ENCODE results near the gene TMCO4.
"Not testable (repeated sequence)": the region's sequence is repeated elsewhere in the genome, so short reads cannot be mapped to it uniquely, and the experiment has no call there.

Gene TMCO4

DNA sequence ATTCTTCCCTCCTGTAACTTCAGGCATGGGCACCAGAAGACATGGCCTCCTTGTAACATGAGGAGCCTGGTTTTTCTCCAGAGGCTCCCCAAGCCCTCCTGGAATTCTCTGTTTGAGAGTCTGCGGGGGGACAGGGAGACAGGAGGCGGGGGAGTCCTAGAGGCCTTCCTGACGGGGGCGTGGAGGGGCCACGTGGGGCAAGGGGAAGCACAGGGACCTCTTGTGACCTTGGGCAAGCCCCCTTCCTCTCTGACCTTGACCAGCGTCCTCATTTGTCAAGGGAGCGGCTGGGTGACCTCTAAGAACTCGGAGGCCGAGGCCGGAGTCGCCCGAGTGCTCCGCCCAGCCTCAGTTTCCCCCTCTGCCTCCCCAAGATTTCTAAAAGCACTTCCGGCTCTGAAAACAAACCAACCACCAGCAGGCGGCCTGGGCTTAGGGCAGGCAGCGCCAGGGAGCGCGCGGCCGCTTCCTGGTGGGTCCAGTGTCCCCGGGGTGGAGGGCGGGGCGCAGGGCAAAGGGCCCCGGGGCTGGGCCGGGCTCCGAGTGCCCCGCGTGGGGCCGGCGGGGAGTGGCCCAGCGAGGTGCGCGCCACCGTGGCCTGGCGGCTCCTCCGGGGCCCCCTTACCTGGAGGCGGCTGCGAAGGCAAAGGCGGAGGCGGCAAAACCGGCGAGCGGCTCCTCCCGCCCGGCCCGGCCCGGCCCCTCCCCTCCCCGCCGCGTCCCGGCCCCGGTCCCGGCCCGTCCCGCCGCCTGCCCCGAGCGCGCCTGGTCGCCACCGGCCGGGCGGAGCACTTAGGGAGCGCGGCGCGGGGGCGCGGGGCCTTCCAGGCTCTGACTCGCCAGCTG lies at the start of gene TMCO4:
Gene TMCO4 (minus strand): TSS at position 687 of the 846 bp plus-strand sequence. CDS start 19,158 bp downstream, outside the sequence.
- H3K4me3 ChIP-seq (ENCODE audit: low read depth, low read length): peak within 1 kb of the TSS; percentile 41
- peak; percentile 28 for DNase-seq (ENCODE audit: low read depth, low spot score)
- in situ Hi-C loops (cut with HindIII; ENCODE audit: low sequenced_read_pairs): no loop called here
- TF ChIP-seq, protein P1, sequence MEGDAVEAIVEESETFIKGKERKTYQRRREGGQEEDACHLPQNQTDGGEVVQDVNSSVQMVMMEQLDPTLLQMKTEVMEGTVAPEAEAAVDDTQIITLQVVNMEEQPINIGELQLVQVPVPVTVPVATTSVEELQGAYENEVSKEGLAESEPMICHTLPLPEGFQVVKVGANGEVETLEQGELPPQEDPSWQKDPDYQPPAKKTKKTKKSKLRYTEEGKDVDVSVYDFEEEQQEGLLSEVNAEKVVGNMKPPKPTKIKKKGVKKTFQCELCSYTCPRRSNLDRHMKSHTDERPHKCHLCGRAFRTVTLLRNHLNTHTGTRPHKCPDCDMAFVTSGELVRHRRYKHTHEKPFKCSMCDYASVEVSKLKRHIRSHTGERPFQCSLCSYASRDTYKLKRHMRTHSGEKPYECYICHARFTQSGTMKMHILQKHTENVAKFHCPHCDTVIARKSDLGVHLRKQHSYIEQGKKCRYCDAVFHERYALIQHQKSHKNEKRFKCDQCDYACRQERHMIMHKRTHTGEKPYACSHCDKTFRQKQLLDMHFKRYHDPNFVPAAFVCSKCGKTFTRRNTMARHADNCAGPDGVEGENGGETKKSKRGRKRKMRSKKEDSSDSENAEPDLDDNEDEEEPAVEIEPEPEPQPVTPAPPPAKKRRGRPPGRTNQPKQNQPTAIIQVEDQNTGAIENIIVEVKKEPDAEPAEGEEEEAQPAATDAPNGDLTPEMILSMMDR (IDR thresholded peaks at IDR 0.05; ENCODE audit: low read depth, low read length): peak; percentile 26

DNA sequence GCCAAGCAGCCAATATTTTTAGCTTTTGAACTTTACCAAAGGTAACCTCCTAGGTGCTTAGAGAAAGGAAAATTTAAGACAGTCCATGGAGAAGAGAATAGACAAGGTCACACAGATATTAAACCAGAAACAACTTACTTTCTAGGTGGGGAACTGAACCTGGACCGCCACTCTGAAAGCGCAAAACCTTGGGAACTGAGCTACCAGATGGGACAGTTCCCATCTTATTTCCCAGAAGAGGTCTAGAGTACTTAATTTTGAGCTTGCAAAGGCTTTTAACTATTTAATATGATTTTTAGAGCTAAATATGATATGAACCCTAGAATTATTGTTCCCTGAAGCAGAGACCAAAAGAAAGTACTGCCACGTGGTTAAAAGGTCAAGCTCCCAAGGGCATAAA lies 49.6 kb upstream of the TMCO4 start:
- DNase-seq (ENCODE audit: low read depth, low spot score); in situ Hi-C loops (cut with HindIII; ENCODE audit: low sequenced_read_pairs); H3K4me3 ChIP-seq (ENCODE audit: low read depth, low read length): not testable (repeated sequence)

DNA sequence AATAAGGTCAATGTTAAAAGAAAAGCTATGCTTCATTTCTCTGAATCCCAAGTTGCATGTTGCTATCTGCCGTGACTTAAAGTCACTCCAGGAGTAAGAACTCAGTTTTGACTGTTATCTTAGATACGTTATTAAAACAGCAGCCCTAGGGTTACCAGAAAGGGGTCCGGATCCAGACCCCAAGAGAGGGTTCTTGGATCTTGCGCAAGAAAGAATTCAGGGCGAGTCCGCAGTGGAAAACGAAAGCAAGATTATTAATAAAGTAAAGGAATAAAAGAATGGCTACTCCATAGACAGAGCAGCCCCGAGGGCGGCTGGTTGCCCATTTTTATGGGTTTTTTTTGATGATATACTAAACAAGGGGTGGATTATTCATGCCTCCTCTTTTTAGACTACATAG lies 47.6 kb upstream of the TMCO4 start:
- H3K4me3 ChIP-seq (ENCODE audit: low read depth, low read length); in situ Hi-C loops (cut with HindIII; ENCODE audit: low sequenced_read_pairs); DNase-seq (ENCODE audit: low read depth, low spot score): not testable (repeated sequence)

DNA sequence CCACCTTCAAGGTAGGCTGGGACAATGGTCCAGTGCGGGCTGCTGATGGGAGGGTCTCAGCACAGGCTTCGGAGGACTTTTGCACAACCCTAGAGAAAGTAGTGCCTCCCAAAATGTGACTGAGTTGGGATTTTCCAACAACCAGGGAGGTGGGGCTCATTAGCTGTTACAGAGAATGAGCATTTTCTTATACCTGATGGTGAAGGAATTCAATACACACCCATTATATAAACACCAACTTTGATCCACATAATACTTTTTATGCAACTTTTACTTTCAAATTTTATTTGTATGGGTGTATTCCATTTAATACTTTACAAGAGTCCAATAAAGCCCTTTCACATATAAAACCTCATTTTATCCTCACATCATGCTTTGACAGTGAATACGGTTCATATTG lies 46.6 kb upstream of the TMCO4 start:
- DNase-seq (ENCODE audit: low read depth, low spot score): no peak
- H3K4me3 ChIP-seq (ENCODE audit: low read depth, low read length): no peak overlapping the region

DNA sequence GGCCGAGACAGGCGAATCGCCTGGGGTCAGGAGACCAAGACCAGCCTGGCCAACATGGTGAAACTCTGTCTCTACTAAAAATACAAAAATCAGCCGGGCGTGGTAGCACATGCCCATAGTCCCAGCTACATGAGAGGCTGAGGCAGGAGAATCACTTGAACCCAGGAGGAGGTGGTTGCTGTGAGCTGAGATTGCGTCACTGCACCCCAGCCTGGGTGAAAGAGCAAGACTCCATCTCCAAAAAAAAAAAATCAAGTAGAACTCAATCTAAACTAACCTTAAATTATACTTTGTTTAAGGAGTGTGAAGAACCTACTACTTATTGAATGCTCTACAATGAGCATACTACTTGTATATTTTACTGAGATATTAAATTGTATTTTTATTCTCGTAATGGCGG lies 45.8 kb upstream of the TMCO4 start:
- in situ Hi-C loops (cut with HindIII; ENCODE audit: low sequenced_read_pairs): no loop called here
- TF ChIP-seq, protein P1 (IDR thresholded peaks at IDR 0.05; ENCODE audit: low read depth, low read length): no peak
- H3K4me3 ChIP-seq (ENCODE audit: low read depth, low read length): no peak overlapping the region
- no peak for DNase-seq (ENCODE audit: low read depth, low spot score)

More for the DNA sequence above, 46.6 kb upstream of the TMCO4 start:
- in situ Hi-C loops (cut with HindIII; ENCODE audit: low sequenced_read_pairs): no loop called here
- TF ChIP-seq, protein P1 (IDR thresholded peaks at IDR 0.05; ENCODE audit: low read depth, low read length): no peak

DNA sequence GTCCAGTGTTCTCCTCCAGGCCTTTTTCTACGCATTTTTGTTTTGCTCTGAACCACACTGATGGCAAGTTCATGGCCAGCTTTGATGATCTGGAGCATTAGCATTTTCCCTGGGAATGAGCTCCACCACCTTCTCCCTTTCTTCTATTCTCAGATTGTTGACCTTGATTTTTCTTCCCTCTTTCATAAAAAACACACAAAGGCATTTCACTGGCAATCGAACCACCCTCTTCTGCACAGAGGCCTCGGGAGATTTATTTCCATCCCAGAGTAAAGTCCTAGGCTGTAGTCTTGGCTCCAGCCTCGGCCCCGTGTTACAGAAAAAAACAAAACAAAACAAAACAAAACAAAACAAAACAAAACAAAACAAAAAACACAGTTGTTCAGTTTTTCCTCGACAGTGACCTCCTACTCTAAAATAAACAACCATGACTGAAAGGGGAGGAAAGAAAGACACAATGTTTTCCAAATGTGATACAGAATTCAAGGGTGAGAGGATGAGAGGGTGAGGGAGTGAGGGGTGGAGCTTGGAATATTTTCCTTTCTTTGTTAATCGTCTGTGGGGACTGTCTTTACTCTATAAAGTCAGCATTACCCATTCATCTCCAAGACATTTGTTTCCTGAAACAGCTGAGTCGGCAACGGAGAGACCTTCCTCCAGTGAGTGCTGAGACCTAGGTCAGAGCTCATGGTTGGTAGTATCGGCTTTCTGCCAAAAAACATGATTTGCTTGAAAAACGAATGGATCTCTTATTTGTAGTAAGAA lies 45.2 kb upstream of the TMCO4 start:
- TF ChIP-seq, protein P1 (IDR thresholded peaks at IDR 0.05; ENCODE audit: low read depth, low read length): no peak
- peak; percentile 20 for DNase-seq (ENCODE audit: low read depth, low spot score)
- in situ Hi-C loops (cut with HindIII; ENCODE audit: low sequenced_read_pairs): no loop called here
- H3K4me3 ChIP-seq (ENCODE audit: low read depth, low read length): no peak overlapping the region

DNA sequence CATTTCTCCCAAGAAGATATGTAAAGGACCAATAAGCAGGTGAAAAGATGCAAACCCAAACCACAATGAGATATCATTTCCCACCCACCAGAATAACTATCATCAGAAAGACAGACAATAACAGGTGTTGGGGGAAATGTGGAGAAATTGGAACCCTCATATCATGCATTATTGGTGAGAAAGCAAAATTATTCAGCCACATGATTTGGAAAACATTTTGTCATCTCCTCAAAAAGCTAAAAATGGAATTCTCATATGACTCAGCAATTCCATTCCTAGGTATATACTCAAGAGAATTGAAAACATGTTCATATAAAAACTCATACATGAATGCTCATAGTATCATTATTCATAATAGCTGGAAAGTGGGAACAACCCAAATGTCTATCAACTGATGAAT lies 40.5 kb upstream of the TMCO4 start:
- TF ChIP-seq, protein P1 (IDR thresholded peaks at IDR 0.05; ENCODE audit: low read depth, low read length): no peak
- H3K4me3 ChIP-seq (ENCODE audit: low read depth, low read length): no peak overlapping the region
- in situ Hi-C loops (cut with HindIII; ENCODE audit: low sequenced_read_pairs): no loop called here
- no peak for DNase-seq (ENCODE audit: low read depth, low spot score)

Measured in astrocyte of the spinal cord (primary cell).